ENCODE results near the gene KIFC3. TPM values are rescaled to one million over a fixed set of nuclear protein-coding genes. Genes with fewer than 3 reads are reported as not detected.

Gene KIFC3
- total RNA-seq, 2 donors from 2014 or later, result 2.5 to 10.0 TPM

- DNase-seq (ENCODE audit: low spot score) (no peak), ATAC-seq (peak; percentile 63 to 78)
- peak overlapping the region in 1 of 2 donors; percentile 50 for H3K27ac Mint-ChIP-seq
- no peaks in the 10 kb centered on the region for H3K36me3 Mint-ChIP-seq
- peaks cover 0 to 2% of the 10 kb centered on the region in 2 donors for H3K4me1 Mint-ChIP-seq (ENCODE audit: low read depth in 2 of 2)
- H3K4me3 Mint-ChIP-seq, result no peak overlapping the region
- no peaks in the 10 kb centered on the region for H3K27me3 Mint-ChIP-seq
- no peaks in the 10 kb centered on the region for H3K9me3 Mint-ChIP-seq
These were observed 37.7 kb downstream of the KIFC3 start for GRCh38 chr16:57764341-57765159.

- ATAC-seq (no peak), DNase-seq (ENCODE audit: low spot score) (no peak)
- H3K36me3 Mint-ChIP-seq, result no peaks in the 10 kb centered on the region
- H3K4me3 Mint-ChIP-seq, result no peak overlapping the region
- H3K27ac Mint-ChIP-seq, result peak overlapping the region in 1 of 2 donors; percentile 50
- no peaks in the 10 kb centered on the region for H3K9me3 Mint-ChIP-seq
- no peaks in the 10 kb centered on the region for H3K27me3 Mint-ChIP-seq
- peaks cover 0 to 2% of the 10 kb centered on the region in 2 donors for H3K4me1 Mint-ChIP-seq (ENCODE audit: low read depth in 2 of 2)
These were observed 38.3 kb downstream of the KIFC3 start for GRCh38 chr16:57764006-57764340.

- Mint-ChIP-seq H3K4me3 (no peak overlapping the region), H3K36me3 (no peaks in the 10 kb centered on the region), H3K4me1 (ENCODE audit: low read depth in 2 of 2) (peaks cover 0 to 2% of the 10 kb centered on the region in 2 donors), H3K27ac (no peak overlapping the region), H3K9me3 (no peaks in the 10 kb centered on the region), H3K27me3 (no peaks in the 10 kb centered on the region)
- ATAC-seq (no peak), DNase-seq (ENCODE audit: low spot score) (no peak)
These were observed 38.8 kb downstream of the KIFC3 start for GRCh38 chr16:57763285-57764005.

GRCh38 chr16:57762365-57763040 is 39.8 kb downstream of the KIFC3 start:
- no peaks in the 10 kb centered on the region for H3K9me3 Mint-ChIP-seq
- H3K4me3 Mint-ChIP-seq, result no peak overlapping the region
- ATAC-seq, result no peak
- no peak for DNase-seq (ENCODE audit: low spot score)
- peaks cover 0 to 2% of the 10 kb centered on the region in 2 donors for H3K4me1 Mint-ChIP-seq (ENCODE audit: low read depth in 2 of 2)
- H3K36me3 Mint-ChIP-seq, result no peaks in the 10 kb centered on the region
- H3K27me3 Mint-ChIP-seq, result no peaks in the 10 kb centered on the region
- no peak overlapping the region for H3K27ac Mint-ChIP-seq

- Mint-ChIP-seq H3K27me3 (no peaks in the 10 kb centered on the region), H3K9me3 (no peaks in the 10 kb centered on the region), H3K4me3 (no peak overlapping the region), H3K27ac (no peak overlapping the region), H3K4me1 (ENCODE audit: low read depth in 2 of 2) (peaks cover 0 to 2% of the 10 kb centered on the region in 2 donors), H3K36me3 (no peaks in the 10 kb centered on the region)
- DNase-seq (ENCODE audit: low spot score), result no peak
- no peak for ATAC-seq
These were observed 40.3 kb downstream of the KIFC3 start for GRCh38 chr16:57761957-57762356.

GRCh38 chr16:57761301-57761700 is 41.0 kb downstream of the KIFC3 start:
- peaks cover 0 to 3% of the 10 kb centered on the region in 2 donors for H3K4me1 Mint-ChIP-seq (ENCODE audit: low read depth in 2 of 2)
- no peaks in the 10 kb centered on the region for H3K36me3 Mint-ChIP-seq
- DNase-seq (ENCODE audit: low spot score) (no peak), ATAC-seq (no peak)
- no peaks in the 10 kb centered on the region for H3K9me3 Mint-ChIP-seq
- no peak overlapping the region for H3K4me3 Mint-ChIP-seq
- no peak overlapping the region for H3K27ac Mint-ChIP-seq
- no peaks in the 10 kb centered on the region for H3K27me3 Mint-ChIP-seq

- H3K9me3 Mint-ChIP-seq, result no peaks in the 10 kb centered on the region
- H3K27ac Mint-ChIP-seq, result no peak overlapping the region
- no peak overlapping the region for H3K4me3 Mint-ChIP-seq
- no peaks in the 10 kb centered on the region for H3K27me3 Mint-ChIP-seq
- H3K36me3 Mint-ChIP-seq, result no peaks in the 10 kb centered on the region
- peaks cover 0 to 6% of the 10 kb centered on the region in 2 donors for H3K4me1 Mint-ChIP-seq (ENCODE audit: low read depth in 2 of 2)
- DNase-seq (ENCODE audit: low spot score) (no peak), ATAC-seq (no peak)
These were observed 41.7 kb downstream of the KIFC3 start for GRCh38 chr16:57760357-57761160.

GRCh38 chr16:57759541-57760356 is 42.5 kb downstream of the KIFC3 start:
- Mint-ChIP-seq H3K27ac (no peak overlapping the region), H3K36me3 (no peaks in the 10 kb centered on the region), H3K27me3 (no peaks in the 10 kb centered on the region), H3K4me1 (ENCODE audit: low read depth in 2 of 2) (peaks cover 0 to 6% of the 10 kb centered on the region in 2 donors), H3K4me3 (no peak overlapping the region), H3K9me3 (no peaks in the 10 kb centered on the region)
- DNase-seq (ENCODE audit: low spot score) (no peak), ATAC-seq (no peak)

- Mint-ChIP-seq H3K4me1 (ENCODE audit: low read depth in 2 of 2) (peaks cover 0 to 6% of the 10 kb centered on the region in 2 donors), H3K36me3 (no peaks in the 10 kb centered on the region), H3K27me3 (no peaks in the 10 kb centered on the region), H3K4me3 (no peak overlapping the region), H3K9me3 (no peaks in the 10 kb centered on the region), H3K27ac (peak overlapping the region in 1 of 2 donors; percentile 44)
- DNase-seq (ENCODE audit: low spot score) (no peak), ATAC-seq (no peak)
These were observed 43.2 kb downstream of the KIFC3 start for GRCh38 chr16:57759131-57759530.

GRCh38 chr16:57758331-57759117 is 43.8 kb downstream of the KIFC3 start:
- H3K27ac Mint-ChIP-seq, result peak overlapping the region in 1 of 2 donors; percentile 44
- no peaks in the 10 kb centered on the region for H3K9me3 Mint-ChIP-seq
- H3K27me3 Mint-ChIP-seq, result no peaks in the 10 kb centered on the region
- DNase-seq (ENCODE audit: low spot score) (no peak), ATAC-seq (no peak)
- peaks cover 0 to 6% of the 10 kb centered on the region in 2 donors for H3K4me1 Mint-ChIP-seq (ENCODE audit: low read depth in 2 of 2)
- peak overlapping the region; percentile 34 for H3K4me3 Mint-ChIP-seq
- no peaks in the 10 kb centered on the region for H3K36me3 Mint-ChIP-seq

- H3K36me3 Mint-ChIP-seq, result no peaks in the 10 kb centered on the region
- H3K9me3 Mint-ChIP-seq, result no peaks in the 10 kb centered on the region
- H3K27me3 Mint-ChIP-seq, result no peaks in the 10 kb centered on the region
- H3K4me3 Mint-ChIP-seq, result no peak overlapping the region
- H3K4me1 Mint-ChIP-seq (ENCODE audit: low read depth in 2 of 2), result peaks cover 0 to 4% of the 10 kb centered on the region in 2 donors
- ATAC-seq, result no peak
- DNase-seq (ENCODE audit: low spot score), result no peak
- H3K27ac Mint-ChIP-seq, result peak overlapping the region in 1 of 2 donors; percentile 43
These were observed 44.4 kb downstream of the KIFC3 start for GRCh38 chr16:57757883-57758282.

GRCh38 chr16:57757326-57757786 is 44.9 kb downstream of the KIFC3 start:
- ATAC-seq (peak; percentile 91 to 93), DNase-seq (ENCODE audit: low spot score) (peak; percentile 90)
- Mint-ChIP-seq H3K36me3 (no peaks in the 10 kb centered on the region), H3K27me3 (no peaks in the 10 kb centered on the region), H3K4me1 (ENCODE audit: low read depth in 2 of 2) (peaks cover 0 to 4% of the 10 kb centered on the region in 2 donors), H3K4me3 (no peak overlapping the region), H3K9me3 (no peaks in the 10 kb centered on the region), H3K27ac (peak overlapping the region in 1 of 2 donors; percentile 43)

Measured in natural killer cell treated with Interleukin-12 subunit alpha and Interleukin-12 subunit beta and Interleukin-15 and Interleukin-18, amount 100 ng/mL, for 72 hours (primary cell).